NCI-H187 treated with DMSO at 0.1 percent for 48 hours (cell line): ENCODE data around the gene SOD3.

Experiments used
- DNase-seq: peaks from one replicate; lab custom pipeline; 2025; lab: John Stamatoyannopoulos, UW

SOD3 gene

GRCh38 chr4:24794916-24795665 lies at the start of gene SOD3:
Gene SOD3, plus strand, starts transcription at chr4:24795573. Its CDS starts 3,949 bp downstream, at chr4:24799522.
- DNase-seq: no peak

- no peak for DNase-seq
Observed at GRCh38 chr4:24747234-24747975, 48.0 kb upstream of the SOD3 start.

- DNase-seq: no peak
Observed at GRCh38 chr4:24748023-24748422, 47.4 kb upstream of the SOD3 start.

- no peak for DNase-seq
Observed at GRCh38 chr4:24748758-24749350, 46.5 kb upstream of the SOD3 start.

- DNase-seq: no peak
Observed at GRCh38 chr4:24750106-24750505, 45.3 kb upstream of the SOD3 start.

GRCh38 chr4:24751926-24752539 lies 43.3 kb upstream of the SOD3 start:
- no peak for DNase-seq

GRCh38 chr4:24753519-24753918 lies 41.9 kb upstream of the SOD3 start:
- no peak for DNase-seq

- no peak for DNase-seq
Observed at GRCh38 chr4:24754571-24754970, 40.8 kb upstream of the SOD3 start.

- DNase-seq: peak; percentile 31
Observed at GRCh38 chr4:24763631-24764297, 31.6 kb upstream of the SOD3 start.

GRCh38 chr4:24764345-24764744 lies 31.0 kb upstream of the SOD3 start:
- DNase-seq: no peak

- no peak for DNase-seq
Observed at GRCh38 chr4:24765376-24765988, 29.9 kb upstream of the SOD3 start.

GRCh38 chr4:24768006-24768405 lies 27.4 kb upstream of the SOD3 start:
- peak; percentile 39 for DNase-seq

- DNase-seq: no peak
Observed at GRCh38 chr4:24768604-24769003, 26.8 kb upstream of the SOD3 start.

- no peak for DNase-seq
Observed at GRCh38 chr4:24769571-24769970, 25.8 kb upstream of the SOD3 start.

GRCh38 chr4:24770032-24770584 lies 25.3 kb upstream of the SOD3 start:
- DNase-seq: no peak

GRCh38 chr4:24770667-24771066 lies 24.7 kb upstream of the SOD3 start:
- no peak for DNase-seq

- DNase-seq: no peak
Observed at GRCh38 chr4:24771241-24771640, 24.1 kb upstream of the SOD3 start.

- DNase-seq: no peak
Observed at GRCh38 chr4:24772061-24772705, 23.2 kb upstream of the SOD3 start.

- no peak for DNase-seq
Observed at GRCh38 chr4:24772952-24773351, 22.4 kb upstream of the SOD3 start.

GRCh38 chr4:24774452-24774851 lies 20.9 kb upstream of the SOD3 start:
- DNase-seq: no peak
